T-cell (primary cell): Measurements from ENCODE around the gene B3GNT4. TPM values are rescaled to one million over a fixed set of nuclear protein-coding genes. Genes with fewer than 3 reads are reported as not detected.

Source experiments
- ATAC-seq, 4 experiments: fragments of 200-7000 bp in 3 of 4; fragments of 150-1000 bp in 1 of 4; cut with Tn5 transposase; replicated peaks in 1 of 4; 1 replicate in 3 of 4; 2 replicates in 1 of 4; pipeline ENCODE4 v1.10.0; 2021; ENCODE audit warnings: moderate library complexity in 3 of 4, mild to moderate bottlenecking in 2 of 4, moderate number of reproducible peaks in 1 of 4
- CTCF ChIA-PET, 2 donors: fragments of 300-600 bp; sonication (Branson Sonifier 250); formaldehyde crosslinking; loops; one replicate each; lab custom pipeline; 2022; ENCODE audit warnings: antibody characterized with exemption in 2 of 2; lab: Charles Lee
- POLR2A ChIA-PET, 2 donors: fragments of 300-600 bp; sonication (Branson Sonifier 250); formaldehyde crosslinking; loops; one replicate each; lab custom pipeline; 2022; ENCODE audit warnings: antibody characterized with exemption in 2 of 2; lab: Charles Lee
- DNase-seq, 35 experiments: peaks; one replicate each; pipeline versions ENCODE4 v3.0.0 to v3.0.0-alpha.2; 2013 to 2023
- H3K27ac ChIP-seq: one replicate; pipeline ENCODE4 v1.5.1; 2013; ENCODE audit warnings: low read length
- H3K27me3 ChIP-seq, 2 experiments: replicated peaks in 1 of 2; 1 replicate in 1 of 2; 2 replicates in 1 of 2; pipeline versions ENCODE4 v1.6.1 to v1.7.0; 2013; ENCODE audit warnings: low read length in 1 of 2, mixed read lengths in 1 of 2; ENCODE audit not compliant: control insufficient read depth in 2 of 2, insufficient read depth in 2 of 2; ENCODE audit errors: extremely low read depth in 1 of 2
- H3K36me3 ChIP-seq, 2 donors: 1 replicate in 1 of 2; 2 replicates in 1 of 2; pipeline versions ENCODE4 v1.6.1 to v1.7.0; 2013; ENCODE audit warnings: low read length in 1 of 2; ENCODE audit not compliant: control insufficient read depth in 2 of 2, insufficient read depth in 1 of 2; ENCODE audit errors: extremely low read depth in 1 of 2
- H3K4me1 ChIP-seq, 2 experiments: 1 replicate in 1 of 2; 2 replicates in 1 of 2; pipeline versions ENCODE4 v1.6.1 to v1.7.0; 2013; ENCODE audit warnings: low read length in 2 of 2, mixed read lengths in 1 of 2; ENCODE audit not compliant: insufficient read depth in 2 of 2, control insufficient read depth in 1 of 2; ENCODE audit errors: extremely low read depth in 1 of 2
- H3K4me3 ChIP-seq, 2 donors: 1 replicate in 1 of 2; 2 replicates in 1 of 2; pipeline versions ENCODE4 v1.5.1 to v1.7.0; 2013; ENCODE audit warnings: mild to moderate bottlenecking in 2 of 2, low read length in 1 of 2, moderate library complexity in 1 of 2; ENCODE audit not compliant: control insufficient read depth in 1 of 2; ENCODE audit errors: extremely low read depth in 1 of 2
- H3K9me3 ChIP-seq: 2 replicates; pipeline ENCODE4 v1.7.0; 2013
- H3K27ac Mint-ChIP-seq, 2 donors: one replicate each; pipeline ENCODE4 v1.8.0; 2020 to 2021; ENCODE audit warnings: mild to moderate bottlenecking in 2 of 2, mixed read lengths in 2 of 2
- H3K27me3 Mint-ChIP-seq, 2 donors: one replicate each; pipeline ENCODE4 v1.8.0; 2021 to 2022; ENCODE audit warnings: mixed read lengths in 2 of 2
- H3K36me3 Mint-ChIP-seq: one replicate; pipeline ENCODE4 v1.8.0; 2021; ENCODE audit warnings: mixed read lengths
- H3K4me1 Mint-ChIP-seq, 3 donors: one replicate each; pipeline ENCODE4 v1.8.0; 2020 to 2022; ENCODE audit warnings: mixed read lengths in 3 of 3, mild to moderate bottlenecking in 1 of 3
- H3K4me3 Mint-ChIP-seq, 3 donors: one replicate each; pipeline ENCODE4 v1.8.0; 2020 to 2022; ENCODE audit warnings: mild to moderate bottlenecking in 3 of 3, mixed read lengths in 3 of 3, moderate library complexity in 3 of 3
- H3K9me3 Mint-ChIP-seq, 3 donors: one replicate each; pipeline ENCODE4 v1.8.0; 2020 to 2022; ENCODE audit warnings: mixed read lengths in 3 of 3
- WGBS: methylation state at CpG from one replicate; pipeline ENCODE4 v1.1.5; 2013; ENCODE audit warnings: missing lambda C conversion rate; ENCODE audit not compliant: insufficient coverage; 5-methylcytosine and 5-hydroxymethylcytosine counted together
- total RNA-seq, 35 experiments: library from RNA in 6 of 35; stranded (reverse) in 6 of 35; fragments of 120-200 nt in 1 of 35; gene quantifications; one replicate each; pipeline versions ENCODE4 v1.2.1 to v1.2.4 and lab custom pipeline; 2013 to 2026

The B3GNT4 gene
- total RNA-seq, 5 donors from 2014 or later (not counting 1 experiment from before 2014, with no cell fraction given), result 0.35 to 1.4 (median 0.88) TPM; not detected in 1

- Histone ChIP-seq H3K4me1 (peaks cover 7 to 16% of the 10 kb centered on the region in 2 experiments), H3K36me3 (peaks cover 16 to 41% of the 10 kb centered on the region in 2 donors), H3K27me3 (peaks cover 2 to 16% of the 10 kb centered on the region in 2 experiments), H3K9me3 (no peaks in the 10 kb centered on the region), H3K27ac (no peak overlapping the region), H3K4me3 (no peak overlapping the region)
- no peak overlapping the region for H3K27ac Mint-ChIP-seq
- ATAC-seq (no peak), DNase-seq (peak in 1 of 35 experiments; percentile 9)
- POLR2A ChIA-PET, result no interaction called here
- H3K4me1 Mint-ChIP-seq, result peaks cover 10 to 17% (median 15%) of the 10 kb centered on the region in 3 donors
- no CpG with 5 or more reads among the region's 8 CpGs for WGBS
- CTCF ChIA-PET, result no interaction called here
- no peak overlapping the region for H3K4me3 Mint-ChIP-seq
- peaks cover 0 to 2% of the 10 kb centered on the region in 2 donors for H3K27me3 Mint-ChIP-seq
- peaks cover 25% of the 10 kb centered on the region for H3K36me3 Mint-ChIP-seq
- H3K9me3 Mint-ChIP-seq, result no peaks in the 10 kb centered on the region
These were observed 3.5 kb downstream of the B3GNT4 start for GRCh38 chr12:122206976-122207375.

GRCh38 chr12:122207391-122207790, 3.9 kb downstream of the B3GNT4 start:
- Histone ChIP-seq H3K27ac (no peak overlapping the region), H3K9me3 (no peaks in the 10 kb centered on the region), H3K4me3 (no peak overlapping the region), H3K36me3 (peaks cover 16 to 45% of the 10 kb centered on the region in 2 donors), H3K4me1 (peaks cover 7 to 16% of the 10 kb centered on the region in 2 experiments), H3K27me3 (peaks cover 2 to 16% of the 10 kb centered on the region in 2 experiments)
- H3K36me3 Mint-ChIP-seq, result peaks cover 29% of the 10 kb centered on the region
- H3K9me3 Mint-ChIP-seq, result no peaks in the 10 kb centered on the region
- no peak overlapping the region for H3K4me3 Mint-ChIP-seq
- no peak for ATAC-seq
- peak overlapping the region in 1 of 2 donors; percentile 43 for H3K27ac Mint-ChIP-seq
- DNase-seq, result no peak
- ChIA-PET CTCF (no interaction called here), POLR2A (no interaction called here)
- H3K27me3 Mint-ChIP-seq, result peaks cover 0 to 2% of the 10 kb centered on the region in 2 donors
- H3K4me1 Mint-ChIP-seq, result peaks cover 10 to 16% (median 15%) of the 10 kb centered on the region in 3 donors
- WGBS, result 100% methylated on average over 2 of the region's 8 CpGs

GRCh38 chr12:122208073-122208820, 4.7 kb downstream of the B3GNT4 start:
- Mint-ChIP-seq H3K36me3 (peaks cover 29% of the 10 kb centered on the region), H3K27ac (peak overlapping the region in 1 of 2 donors; percentile 5), H3K4me1 (peaks cover 7 to 10% (median 9%) of the 10 kb centered on the region in 3 donors), H3K27me3 (peaks cover 0 to 2% of the 10 kb centered on the region in 2 donors), H3K9me3 (no peaks in the 10 kb centered on the region), H3K4me3 (no peak overlapping the region)
- CTCF ChIA-PET, result interaction anchor here in 1 of 2 donors (0.6 kb wide), 1 partner anchor 160 kb away, joined by 5 read pairs; no protein-coding TSS in a partner anchor
- 94% methylated on average over 18 of the region's 18 CpGs for WGBS
- POLR2A ChIA-PET, result interaction anchor here in 1 of 2 donors (0.6 to 0.7 kb wide), 2 partner anchors 53 to 291 kb away, joined by 3 to 8 read pairs; no protein-coding TSS in a partner anchor
- Histone ChIP-seq H3K4me3 (no peak overlapping the region), H3K4me1 (peaks cover 3 to 9% of the 10 kb centered on the region in 2 experiments), H3K27ac (no peak overlapping the region), H3K27me3 (peaks cover 0 to 11% of the 10 kb centered on the region in 2 experiments), H3K36me3 (peaks cover 17 to 52% of the 10 kb centered on the region in 2 donors), H3K9me3 (no peaks in the 10 kb centered on the region)
- ATAC-seq, result no peak
- DNase-seq, result no peak

- Mint-ChIP-seq H3K27me3 (no peaks in the 10 kb centered on the region), H3K4me3 (no peak overlapping the region), H3K9me3 (no peaks in the 10 kb centered on the region), H3K36me3 (peaks cover 37% of the 10 kb centered on the region), H3K4me1 (peaks cover 3 to 6% (median 5%) of the 10 kb centered on the region in 3 donors), H3K27ac (no peak overlapping the region)
- H3K27me3 ChIP-seq, result no peaks in the 10 kb centered on the region
- CTCF ChIA-PET, result interaction anchor here in 1 of 2 donors (0.8 kb wide), 1 partner anchor 15 kb away, joined by 3 read pairs; no protein-coding TSS in a partner anchor
- no peaks in the 10 kb centered on the region for H3K4me1 ChIP-seq
- POLR2A ChIA-PET, result interaction anchor here (0.6 to 1.1 kb wide), 3 partner anchors 12 to 311 kb away, joined by 3 to 13 read pairs (median 10); partner anchors contain the start of genes B3GNT4 (in 1 of the 2) and RSRC2 (in 1 of the 2)
- no peak for DNase-seq
- peaks cover 17 to 73% of the 10 kb centered on the region in 2 donors for H3K36me3 ChIP-seq
- no peak overlapping the region for H3K27ac ChIP-seq
- no peak for ATAC-seq
- 93% methylated on average over 3 of the region's 5 CpGs for WGBS
- no peak overlapping the region for H3K4me3 ChIP-seq
- no peaks in the 10 kb centered on the region for H3K9me3 ChIP-seq
These were observed 12.3 kb downstream of the B3GNT4 start for GRCh38 chr12:122215771-122216170.

- ChIA-PET CTCF (no interaction called here), POLR2A (no interaction called here)
- no peak overlapping the region for H3K4me3 ChIP-seq
- Mint-ChIP-seq H3K27me3 (no peaks in the 10 kb centered on the region), H3K36me3 (peaks cover 40% of the 10 kb centered on the region), H3K4me3 (no peak overlapping the region), H3K9me3 (no peaks in the 10 kb centered on the region), H3K4me1 (peaks cover 6 to 10% (median 7%) of the 10 kb centered on the region in 3 donors), H3K27ac (no peak overlapping the region)
- no CpG with 5 or more reads among the region's 1 CpG for WGBS
- no peaks in the 10 kb centered on the region for H3K4me1 ChIP-seq
- H3K27ac ChIP-seq, result no peak overlapping the region
- DNase-seq (no peak), ATAC-seq (no peak)
- H3K27me3 ChIP-seq, result no peaks in the 10 kb centered on the region
- H3K9me3 ChIP-seq, result no peaks in the 10 kb centered on the region
- peaks cover 12 to 74% of the 10 kb centered on the region in 2 donors for H3K36me3 ChIP-seq
These were observed 12.9 kb downstream of the B3GNT4 start for GRCh38 chr12:122216445-122216844.

GRCh38 chr12:122225683-122226365, 22.3 kb downstream of the B3GNT4 start, which contains the start of gene DIABLO:
TSS of gene DIABLO (minus strand) at chr12:122226052. CDS start at chr12:122226014, 38 bp downstream.
- ATAC-seq, result peak; percentile 89 to 95 (median 94)
- no peaks in the 10 kb centered on the region for H3K27me3 Mint-ChIP-seq
- Histone ChIP-seq H3K36me3 (peaks cover 5 to 43% of the 10 kb centered on the region in 2 donors), H3K27me3 (no peaks in the 10 kb centered on the region), H3K9me3 (no peaks in the 10 kb centered on the region), H3K4me1 (peaks cover 10 to 48% of the 10 kb centered on the region in 2 experiments), H3K27ac (peak within 1 kb of the TSS; percentile 91), H3K4me3 (peak within 1 kb of the TSS; percentile 90 to 96)
- POLR2A ChIA-PET, result interaction anchor here (0.5 to 3.2 kb wide), 7 partner anchors 19 to 426 kb away, joined by 3 to 13 read pairs (median 4); partner anchors contain the start of genes RSRC2 (in 1 of the 2) and ZCCHC8 (in 1 of the 2)
- H3K36me3 Mint-ChIP-seq, result peaks cover 36% of the 10 kb centered on the region
- CTCF ChIA-PET, result interaction anchor here (0.6 to 3.1 kb wide), 6 partner anchors 19 to 1273 kb away, joined by 3 to 28 read pairs (median 4); partner anchors contain the start of genes VPS33A (in 1 of the 2) and ZCCHC8 (in 1 of the 2)
- DNase-seq, result peak; percentile 97 to 100 (median 100)
- peak within 1 kb of the TSS; percentile 85 to 89 for H3K27ac Mint-ChIP-seq
- H3K9me3 Mint-ChIP-seq, result no peaks in the 10 kb centered on the region
- H3K4me3 Mint-ChIP-seq, result peak within 1 kb of the TSS; percentile 82 to 90 (median 87)
- WGBS, result under 1% methylated on average over 58 of the region's 74 CpGs
- H3K4me1 Mint-ChIP-seq, result peaks cover 40 to 57% (median 51%) of the 10 kb centered on the region in 3 donors
